ENCODE results near the gene REG4. TPM values are rescaled to one million over a fixed set of nuclear protein-coding genes. Genes with fewer than 3 reads are reported as not detected.

REG4 gene
- total RNA-seq, 1 experiment from 2014 or later = not detected

DNA sequence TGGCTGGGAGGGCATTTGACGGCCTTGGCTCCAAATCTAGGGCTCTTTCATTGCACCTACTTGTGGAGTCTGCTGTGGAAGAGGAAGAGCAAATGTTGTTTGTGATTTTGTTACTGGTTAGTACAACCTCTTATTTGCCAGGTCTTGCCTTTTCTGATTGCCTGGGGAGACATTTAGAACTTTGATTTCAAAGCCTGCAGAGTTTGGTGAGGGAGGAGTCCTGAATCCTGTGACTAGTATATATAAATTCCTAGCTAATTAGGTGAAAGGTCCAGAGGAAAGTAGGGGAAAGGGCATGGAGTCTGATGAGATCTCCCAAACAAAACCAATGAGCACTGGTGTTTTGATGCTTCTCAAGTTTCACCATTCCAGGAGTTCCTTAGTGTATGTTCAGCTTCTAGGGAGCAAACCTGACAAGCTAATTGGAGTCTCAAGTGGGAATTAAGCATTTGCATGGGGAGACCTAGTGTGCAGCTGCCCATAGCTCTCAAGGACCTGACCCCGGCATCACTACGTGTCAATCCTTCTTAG, 37.5 kb downstream of the REG4 start:
- H3K9me2 ChIP-seq (ENCODE audit: insufficient read depth) = no peaks in the 10 kb centered on the region
- CTCF ChIA-PET = interaction anchor here (0.6 kb wide), 1 partner anchor 35 kb away, joined by 3 read pairs; no protein-coding TSS in a partner anchor
- no peaks in the 10 kb centered on the region for H3K27me3 ChIP-seq (ENCODE audit: insufficient read depth, low read length)
- H3K9me3 ChIP-seq (ENCODE audit: control insufficient read depth in 1 of 2, insufficient read depth in 1 of 2, low read depth in 1 of 2, low read length in 2 of 2) = no peaks in the 10 kb centered on the region
- BruUV-seq (replicated peaks) = no TSS peak
- H3K27ac ChIP-seq (ENCODE audit: low read depth, low read length) = no peak overlapping the region
- RAD21 ChIA-PET (ENCODE audit: low non-redundant PET in 1 of 2, low total read pairs in 2 of 2, uncharacterized antibody in 2 of 2, unreplicated experiment in 2 of 2) = no interaction called here
- no peak overlapping the region for H3K9ac ChIP-seq (ENCODE audit: low read length)
- POLR2A ChIA-PET = no interaction called here
- no peak for ATAC-seq
- TF ChIP-seq EZH2 (IDR thresholded peaks at IDR 0.05) = no peak
- no peak for TF ChIP-seq EGR1 (IDR thresholded peaks at IDR 0.05; ENCODE audit: low read depth)
- TF ChIP-seq, protein P1, sequence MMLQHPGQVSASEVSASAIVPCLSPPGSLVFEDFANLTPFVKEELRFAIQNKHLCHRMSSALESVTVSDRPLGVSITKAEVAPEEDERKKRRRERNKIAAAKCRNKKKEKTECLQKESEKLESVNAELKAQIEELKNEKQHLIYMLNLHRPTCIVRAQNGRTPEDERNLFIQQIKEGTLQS (IDR thresholded peaks at IDR 0.05) = no peak
- no peak for TF ChIP-seq JUND (IDR thresholded peaks at IDR 0.05)
- TF ChIP-seq, protein P2, sequence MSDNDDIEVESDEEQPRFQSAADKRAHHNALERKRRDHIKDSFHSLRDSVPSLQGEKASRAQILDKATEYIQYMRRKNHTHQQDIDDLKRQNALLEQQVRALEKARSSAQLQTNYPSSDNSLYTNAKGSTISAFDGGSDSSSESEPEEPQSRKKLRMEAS (IDR thresholded peaks at IDR 0.05) = no peak
- TF ChIP-seq FOSL1 (IDR thresholded peaks at IDR 0.05; ENCODE audit: low read depth) = no peak
- TF ChIP-seq SRF (IDR thresholded peaks at IDR 0.05; ENCODE audit: low read depth) = no peak
- TF ChIP-seq, protein P3, sequence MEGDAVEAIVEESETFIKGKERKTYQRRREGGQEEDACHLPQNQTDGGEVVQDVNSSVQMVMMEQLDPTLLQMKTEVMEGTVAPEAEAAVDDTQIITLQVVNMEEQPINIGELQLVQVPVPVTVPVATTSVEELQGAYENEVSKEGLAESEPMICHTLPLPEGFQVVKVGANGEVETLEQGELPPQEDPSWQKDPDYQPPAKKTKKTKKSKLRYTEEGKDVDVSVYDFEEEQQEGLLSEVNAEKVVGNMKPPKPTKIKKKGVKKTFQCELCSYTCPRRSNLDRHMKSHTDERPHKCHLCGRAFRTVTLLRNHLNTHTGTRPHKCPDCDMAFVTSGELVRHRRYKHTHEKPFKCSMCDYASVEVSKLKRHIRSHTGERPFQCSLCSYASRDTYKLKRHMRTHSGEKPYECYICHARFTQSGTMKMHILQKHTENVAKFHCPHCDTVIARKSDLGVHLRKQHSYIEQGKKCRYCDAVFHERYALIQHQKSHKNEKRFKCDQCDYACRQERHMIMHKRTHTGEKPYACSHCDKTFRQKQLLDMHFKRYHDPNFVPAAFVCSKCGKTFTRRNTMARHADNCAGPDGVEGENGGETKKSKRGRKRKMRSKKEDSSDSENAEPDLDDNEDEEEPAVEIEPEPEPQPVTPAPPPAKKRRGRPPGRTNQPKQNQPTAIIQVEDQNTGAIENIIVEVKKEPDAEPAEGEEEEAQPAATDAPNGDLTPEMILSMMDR (IDR thresholded peaks at IDR 0.05 in 2 of 3, conservative IDR thresholded peaks at IDR 0.05 in 1 of 3; ENCODE audit: borderline replicate concordance in 1 of 3, insufficient read depth in 1 of 3, low read depth in 2 of 3, low read length in 2 of 3) = no peak
- TF ChIP-seq TCF7L2 (IDR thresholded peaks at IDR 0.05; ENCODE audit: borderline replicate concordance, extremely low read depth, insufficient read depth, insufficient read length) = no peak
- TF ChIP-seq ELF1 (IDR thresholded peaks at IDR 0.05; ENCODE audit: borderline replicate concordance, low read depth) = no peak
- TF ChIP-seq YY1 (IDR thresholded peaks at IDR 0.05; ENCODE audit: extremely low read depth, insufficient replicate concordance, low read depth, low read length) = no peak
- no peak for TF ChIP-seq EZH2phosphoT487 (IDR thresholded peaks at IDR 0.05; ENCODE audit: borderline replicate concordance)
- no peak for TF ChIP-seq POLR2A (IDR thresholded peaks at IDR 0.05; ENCODE audit: borderline replicate concordance, extremely low read depth, insufficient read depth, insufficient read length)
- TF ChIP-seq SIN3A (IDR thresholded peaks at IDR 0.05; ENCODE audit: low read depth) = no peak
- no peak for TF ChIP-seq CBX3 (IDR thresholded peaks at IDR 0.05; ENCODE audit: low read depth)
- no peak for TF ChIP-seq ZBTB33 (IDR thresholded peaks at IDR 0.05; ENCODE audit: extremely low read depth, insufficient replicate concordance, low read length)
- no peak for TF ChIP-seq SP1 (IDR thresholded peaks at IDR 0.05; ENCODE audit: low read depth)
- TF ChIP-seq ZFX (IDR thresholded peaks at IDR 0.05) = no peak
- TF ChIP-seq CEBPB (IDR thresholded peaks at IDR 0.05; ENCODE audit: low read depth) = no peak
- no peaks in the 10 kb centered on the region for H3K36me3 ChIP-seq (ENCODE audit: control insufficient read depth in 1 of 2, insufficient read depth in 2 of 2, low read length in 2 of 2)
- H4K20me1 ChIP-seq (ENCODE audit: insufficient read depth) = no peaks in the 10 kb centered on the region
- H2AFZ ChIP-seq (ENCODE audit: low read depth, low read length, poor library complexity, severe bottlenecking) = no peak overlapping the region
- no peak overlapping the region for H3K4me3 ChIP-seq (replicated peaks in 1 of 2; ENCODE audit: low read depth in 1 of 2, low read length in 2 of 2)
- intact Hi-C loops (cut with micrococcal nuclease) = no loop called here
- H3K4me1 ChIP-seq (ENCODE audit: control insufficient read depth in 1 of 2, insufficient read depth in 2 of 2, low read length in 2 of 2) = peaks cover 2 to 7% of the 10 kb centered on the region in 2 experiments; a peak in 2 of 4 replicates
- no peak overlapping the region for H3K4me2 ChIP-seq (ENCODE audit: low read length)
- H3K79me2 ChIP-seq (ENCODE audit: insufficient read depth, low read length) = no peaks in the 10 kb centered on the region
- DNase-seq (ENCODE audit: low read depth, low spot score) = no peak

Measured in HCT116 (cell line).